Endothelial cell of umbilical vein (primary cell): Measurements from ENCODE around the gene CSNK1G1.

ENCODE experiments used
- POLR2A ChIP-seq: IDR thresholded peaks from 2 replicates; pipeline ENCODE4 v1.6.1; 2012; ENCODE audit warnings: low read depth, mild to moderate bottlenecking, control low read depth, low read length
- TF ChIP-seq, protein P1 (sequence below), 2 donors: IDR thresholded peaks; 1 replicate in 1 of 2; 2 replicates in 1 of 2; pipeline ENCODE4 v1.5.1; 2011; ENCODE audit warnings: low read length in 2 of 2, mild to moderate bottlenecking in 2 of 2, moderate library complexity in 2 of 2, control low read depth in 1 of 2, inconsistent platforms in 1 of 2, low read depth in 1 of 2; ENCODE audit not compliant: insufficient read depth in 1 of 2; ENCODE audit errors: extremely low read depth in 1 of 2

DNA sequence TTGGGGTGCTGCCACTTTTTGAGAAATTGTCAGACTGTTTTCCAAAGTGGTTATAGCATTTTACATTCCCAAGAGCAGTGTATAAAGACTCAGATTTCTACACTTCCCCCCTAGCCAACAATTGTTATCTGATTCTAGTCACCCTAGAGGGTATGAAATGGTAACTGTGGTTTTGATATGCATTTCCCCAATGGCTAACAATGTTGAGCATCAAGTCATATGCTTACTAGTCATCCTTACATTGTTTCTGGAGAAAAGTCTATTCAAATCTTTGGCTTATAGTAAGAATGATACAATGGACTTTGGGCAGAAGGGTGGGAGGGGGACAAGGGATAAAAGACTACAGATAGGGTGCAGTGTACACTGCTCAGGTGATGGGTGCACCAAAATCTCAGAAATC, 73.3 kb downstream of the CSNK1G1 start:
- no peak for TF ChIP-seq POLR2A
- TF ChIP-seq, protein P1, sequence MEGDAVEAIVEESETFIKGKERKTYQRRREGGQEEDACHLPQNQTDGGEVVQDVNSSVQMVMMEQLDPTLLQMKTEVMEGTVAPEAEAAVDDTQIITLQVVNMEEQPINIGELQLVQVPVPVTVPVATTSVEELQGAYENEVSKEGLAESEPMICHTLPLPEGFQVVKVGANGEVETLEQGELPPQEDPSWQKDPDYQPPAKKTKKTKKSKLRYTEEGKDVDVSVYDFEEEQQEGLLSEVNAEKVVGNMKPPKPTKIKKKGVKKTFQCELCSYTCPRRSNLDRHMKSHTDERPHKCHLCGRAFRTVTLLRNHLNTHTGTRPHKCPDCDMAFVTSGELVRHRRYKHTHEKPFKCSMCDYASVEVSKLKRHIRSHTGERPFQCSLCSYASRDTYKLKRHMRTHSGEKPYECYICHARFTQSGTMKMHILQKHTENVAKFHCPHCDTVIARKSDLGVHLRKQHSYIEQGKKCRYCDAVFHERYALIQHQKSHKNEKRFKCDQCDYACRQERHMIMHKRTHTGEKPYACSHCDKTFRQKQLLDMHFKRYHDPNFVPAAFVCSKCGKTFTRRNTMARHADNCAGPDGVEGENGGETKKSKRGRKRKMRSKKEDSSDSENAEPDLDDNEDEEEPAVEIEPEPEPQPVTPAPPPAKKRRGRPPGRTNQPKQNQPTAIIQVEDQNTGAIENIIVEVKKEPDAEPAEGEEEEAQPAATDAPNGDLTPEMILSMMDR (IDR thresholded peaks at IDR 0.05; ENCODE audit: extremely low read depth in 1 of 2, insufficient read depth in 1 of 2, low read depth in 1 of 2, low read length in 2 of 2), result no peak
